Mesothelial cell of epicardium (in vitro differentiated cells): ENCODE data around the gene PLD5. TPM values are rescaled to one million over a fixed set of nuclear protein-coding genes. Genes with fewer than 3 reads are reported as not detected.
A peak's percentile ranks its signal among the peaks of the same experiment; 100 is the strongest.

ENCODE experiments used
- DNase-seq, 2 experiments: peaks; one replicate each; pipeline ENCODE4 v3.0.0; 2021; ENCODE audit warnings: low spot score in 2 of 2; ENCODE audit not compliant: unreplicated experiment in 2 of 2
- H3K27ac Mint-ChIP-seq: 2 replicates; pipeline ENCODE4 v1.8.0; 2021; ENCODE audit warnings: mixed read lengths
- H3K27me3 Mint-ChIP-seq: 2 replicates; pipeline ENCODE4 v1.8.0; 2021; ENCODE audit warnings: low read depth, mixed read lengths
- H3K36me3 Mint-ChIP-seq: 2 replicates; pipeline ENCODE4 v1.8.0; 2021; ENCODE audit warnings: mixed read lengths
- H3K4me1 Mint-ChIP-seq: 2 replicates; pipeline ENCODE4 v1.8.0; 2021; ENCODE audit warnings: mixed read lengths
- H3K4me3 Mint-ChIP-seq: 2 replicates; pipeline ENCODE4 v1.8.0; 2021; ENCODE audit warnings: mild to moderate bottlenecking, moderate library complexity, mixed read lengths
- H3K9me3 Mint-ChIP-seq: 2 replicates; pipeline ENCODE4 v1.8.0; 2021; ENCODE audit warnings: mixed read lengths
- total RNA-seq: library from RNA; stranded (reverse); gene quantifications from 3 replicates; pipeline ENCODE4 v1.2.1, GENCODE V29; 2021
- TF ChIP-seq, protein P1 (sequence below): fragments of 200-600 bp; sonication (generic); IDR thresholded peaks from one replicate; pipeline ENCODE4 v1.5.0; 2021; ENCODE audit warnings: antibody characterized with exemption; ENCODE audit not compliant: unreplicated experiment

The PLD5 gene
- total RNA-seq, 1 donor from 2014 or later, result 4.3 TPM

DNA sequence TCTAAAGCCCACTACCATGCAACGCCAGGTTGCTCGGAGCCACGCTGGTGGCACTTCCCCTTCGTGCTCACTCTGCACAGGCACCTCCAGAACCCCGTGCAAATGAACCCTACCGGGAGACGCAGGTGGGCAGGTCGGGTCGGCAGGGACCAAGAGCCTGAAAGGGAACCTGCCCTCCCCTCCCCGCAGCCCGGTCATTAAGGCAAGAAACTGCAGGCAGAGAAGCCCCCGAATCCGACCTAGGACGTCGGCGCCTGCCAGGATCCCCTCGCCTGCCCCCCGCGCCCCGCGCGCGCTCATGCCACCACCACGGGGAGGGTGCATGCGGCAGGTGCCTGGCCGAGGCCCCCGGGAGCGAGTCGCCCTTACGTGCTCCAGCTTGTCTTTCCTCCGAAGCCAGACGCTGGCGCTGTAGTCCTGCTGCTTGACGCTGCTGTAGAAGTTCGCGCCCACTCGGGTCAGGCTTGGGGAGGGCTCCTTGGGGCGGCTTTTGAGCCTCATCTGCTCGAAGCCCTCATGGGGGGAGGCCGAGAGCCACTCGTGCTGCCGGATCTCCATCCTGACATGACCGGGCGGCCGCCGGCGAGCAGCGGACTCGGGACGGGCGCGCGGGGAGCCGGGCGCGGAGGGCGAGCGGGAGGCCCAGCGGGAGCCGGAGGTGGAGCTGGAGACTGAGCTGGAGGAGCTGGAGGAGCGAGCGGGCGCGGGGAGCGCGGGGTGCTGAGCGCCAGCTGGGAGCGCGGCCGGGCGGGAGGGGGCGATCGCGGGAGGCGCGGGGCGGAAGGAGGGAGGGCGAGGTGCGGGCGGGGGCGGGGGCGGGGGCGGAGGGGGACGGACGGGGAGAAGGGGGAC is 552 bp downstream of the PLD5 start:
- Mint-ChIP-seq H3K4me3 (peak overlapping the region; percentile 77), H3K27ac (no peak overlapping the region), H3K9me3 (no peaks in the 10 kb centered on the region), H3K27me3 (peaks cover 69% of the 10 kb centered on the region), H3K36me3 (no peaks in the 10 kb centered on the region), H3K4me1 (peaks cover 16% of the 10 kb centered on the region)
- peak; percentile 66 to 78 for DNase-seq
- TF ChIP-seq, protein P1, sequence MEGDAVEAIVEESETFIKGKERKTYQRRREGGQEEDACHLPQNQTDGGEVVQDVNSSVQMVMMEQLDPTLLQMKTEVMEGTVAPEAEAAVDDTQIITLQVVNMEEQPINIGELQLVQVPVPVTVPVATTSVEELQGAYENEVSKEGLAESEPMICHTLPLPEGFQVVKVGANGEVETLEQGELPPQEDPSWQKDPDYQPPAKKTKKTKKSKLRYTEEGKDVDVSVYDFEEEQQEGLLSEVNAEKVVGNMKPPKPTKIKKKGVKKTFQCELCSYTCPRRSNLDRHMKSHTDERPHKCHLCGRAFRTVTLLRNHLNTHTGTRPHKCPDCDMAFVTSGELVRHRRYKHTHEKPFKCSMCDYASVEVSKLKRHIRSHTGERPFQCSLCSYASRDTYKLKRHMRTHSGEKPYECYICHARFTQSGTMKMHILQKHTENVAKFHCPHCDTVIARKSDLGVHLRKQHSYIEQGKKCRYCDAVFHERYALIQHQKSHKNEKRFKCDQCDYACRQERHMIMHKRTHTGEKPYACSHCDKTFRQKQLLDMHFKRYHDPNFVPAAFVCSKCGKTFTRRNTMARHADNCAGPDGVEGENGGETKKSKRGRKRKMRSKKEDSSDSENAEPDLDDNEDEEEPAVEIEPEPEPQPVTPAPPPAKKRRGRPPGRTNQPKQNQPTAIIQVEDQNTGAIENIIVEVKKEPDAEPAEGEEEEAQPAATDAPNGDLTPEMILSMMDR, result no peak

DNA sequence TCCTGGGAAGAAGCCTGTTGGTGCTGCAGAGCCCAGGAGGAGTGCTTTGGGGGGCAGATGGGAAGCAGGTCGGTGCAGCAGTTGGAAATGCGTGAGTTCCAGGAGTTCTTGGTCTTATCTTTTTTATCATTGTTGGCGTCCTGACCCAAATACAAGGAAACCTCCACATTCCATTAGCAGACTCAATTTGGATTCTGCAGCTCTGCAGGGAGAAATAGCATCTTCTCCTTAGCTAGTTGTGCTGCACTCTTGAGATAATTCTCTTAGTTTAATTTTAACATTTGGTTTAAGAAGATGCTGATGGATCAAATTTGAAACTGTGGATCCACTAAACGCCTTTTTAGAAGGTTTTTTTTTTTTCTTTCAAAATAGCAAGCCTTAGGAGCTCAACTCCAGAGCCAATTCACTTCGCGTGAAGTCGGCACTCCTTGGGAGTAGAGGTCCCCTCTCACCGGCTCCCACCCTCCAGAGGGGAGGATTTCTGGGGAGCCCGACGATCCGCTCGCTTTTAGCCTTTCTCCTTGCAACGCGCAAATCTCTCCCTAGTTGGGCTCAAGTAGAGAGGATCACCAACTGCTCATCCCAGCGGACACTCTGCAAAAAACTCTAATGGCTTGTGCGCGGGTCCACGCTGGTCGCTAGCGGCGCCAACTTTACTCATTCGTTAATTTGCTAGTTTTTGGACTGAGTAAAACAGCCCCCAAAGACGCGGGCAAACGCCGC is 1.3 kb downstream of the PLD5 start:
- H3K4me1 Mint-ChIP-seq, result peaks cover 16% of the 10 kb centered on the region
- peaks cover 73% of the 10 kb centered on the region for H3K27me3 Mint-ChIP-seq
- no peaks in the 10 kb centered on the region for H3K36me3 Mint-ChIP-seq
- peak overlapping the region; percentile 77 for H3K4me3 Mint-ChIP-seq
- no peaks in the 10 kb centered on the region for H3K9me3 Mint-ChIP-seq
- DNase-seq, result no peak
- H3K27ac Mint-ChIP-seq, result no peak overlapping the region
- TF ChIP-seq, protein P1, result no peak

DNA sequence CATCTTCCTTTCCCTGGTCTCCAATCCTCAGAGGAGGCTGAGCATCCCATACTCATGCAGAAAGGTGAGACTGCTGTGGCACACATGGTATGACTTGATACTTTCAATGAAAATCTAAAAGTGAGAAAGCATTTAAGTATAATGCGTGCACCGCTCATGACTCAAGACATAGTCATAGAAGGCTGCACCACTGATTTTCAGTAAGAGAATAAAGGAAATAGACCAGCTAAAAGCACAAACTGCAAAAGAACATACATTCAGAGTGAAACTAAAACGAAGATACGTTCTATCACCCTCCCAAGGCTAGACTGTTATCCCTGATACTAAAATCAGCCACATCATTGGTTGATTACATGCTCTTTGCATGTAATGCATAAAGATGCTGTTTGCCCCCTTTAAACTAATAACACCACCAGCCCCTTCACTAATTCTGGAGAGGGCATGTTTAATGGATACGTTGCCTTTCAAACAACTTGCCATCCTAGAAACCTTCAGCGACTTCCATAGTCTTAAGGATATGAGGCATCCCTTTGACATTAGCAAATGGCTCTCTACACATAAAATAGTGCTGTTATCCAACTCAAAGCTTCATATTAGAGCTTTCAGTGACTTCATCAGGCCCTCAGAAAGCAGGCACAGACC is 2.1 kb downstream of the PLD5 start:
- Mint-ChIP-seq H3K9me3 (no peaks in the 10 kb centered on the region), H3K27me3 (peaks cover 73% of the 10 kb centered on the region), H3K4me3 (no peak overlapping the region), H3K27ac (no peak overlapping the region), H3K36me3 (no peaks in the 10 kb centered on the region), H3K4me1 (peaks cover 16% of the 10 kb centered on the region)
- DNase-seq, result no peak
- TF ChIP-seq, protein P1, result no peak

DNA sequence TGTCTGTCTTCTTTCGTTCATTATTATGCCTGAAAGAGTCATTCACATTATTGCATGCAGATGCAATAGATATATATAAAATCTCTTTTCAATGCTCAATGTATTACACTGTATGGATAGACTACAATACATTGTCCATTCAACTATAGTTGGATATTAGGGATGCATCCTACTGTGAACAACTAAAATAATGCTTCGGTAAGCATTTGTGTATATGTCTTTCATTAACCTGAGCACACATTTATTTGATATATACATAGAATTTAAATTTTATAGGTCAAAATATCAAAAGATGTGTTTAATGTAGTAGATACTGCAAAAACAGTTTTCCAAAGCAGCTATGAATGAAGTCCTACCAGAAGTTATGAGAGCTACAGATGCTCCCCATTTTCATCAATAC is 8.9 kb downstream of the PLD5 start:
- Mint-ChIP-seq H3K27ac (no peak overlapping the region), H3K27me3 (peaks cover 20% of the 10 kb centered on the region), H3K4me1 (no peaks in the 10 kb centered on the region), H3K36me3 (no peaks in the 10 kb centered on the region), H3K4me3 (no peak overlapping the region), H3K9me3 (peaks cover 9% of the 10 kb centered on the region)
- no peak for DNase-seq
- TF ChIP-seq, protein P1, result no peak

DNA sequence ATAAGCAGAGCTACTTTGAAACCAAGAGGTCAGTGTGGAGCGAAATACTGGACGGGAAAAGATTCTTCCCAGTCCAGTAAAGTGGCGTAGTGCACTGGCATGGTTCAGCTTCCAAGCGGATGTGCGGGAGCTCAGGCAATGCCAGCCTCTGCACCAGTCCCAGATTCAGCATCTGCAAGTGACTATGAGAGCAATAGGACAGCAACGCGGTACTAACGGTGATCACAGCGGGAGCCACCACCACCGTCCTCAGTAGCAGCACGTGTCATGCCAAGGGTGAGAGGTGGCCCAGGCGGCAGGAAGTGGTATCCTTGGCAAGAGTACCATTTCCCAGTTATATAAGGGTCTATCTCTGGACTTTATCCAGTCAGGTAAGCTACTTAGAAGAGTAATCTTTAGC is 17.8 kb downstream of the PLD5 start:
- Mint-ChIP-seq H3K27me3 (no peaks in the 10 kb centered on the region), H3K36me3 (no peaks in the 10 kb centered on the region), H3K27ac (no peak overlapping the region), H3K9me3 (no peaks in the 10 kb centered on the region), H3K4me1 (no peaks in the 10 kb centered on the region), H3K4me3 (no peak overlapping the region)
- DNase-seq, result no peak
- TF ChIP-seq, protein P1, result no peak
